Breast epithelium (tissue), 3 donors: ENCODE measurements around the gene LNPK.

Source experiments
- POLR2A ChIP-seq: fragments of 450-650 bp; IDR thresholded peaks from one replicate; pipeline ENCODE4 v1.6.1; 2016; ENCODE audit warnings: antibody characterized with exemption, mild to moderate bottlenecking, moderate library complexity
- TF ChIP-seq, protein P1 (sequence below), 3 donors: fragments of 450-650 bp; IDR thresholded peaks; one replicate each; pipeline ENCODE4 v1.5.1; 2016 to 2017; ENCODE audit warnings: antibody characterized with exemption in 3 of 3, mild to moderate bottlenecking in 3 of 3, moderate library complexity in 3 of 3

DNA sequence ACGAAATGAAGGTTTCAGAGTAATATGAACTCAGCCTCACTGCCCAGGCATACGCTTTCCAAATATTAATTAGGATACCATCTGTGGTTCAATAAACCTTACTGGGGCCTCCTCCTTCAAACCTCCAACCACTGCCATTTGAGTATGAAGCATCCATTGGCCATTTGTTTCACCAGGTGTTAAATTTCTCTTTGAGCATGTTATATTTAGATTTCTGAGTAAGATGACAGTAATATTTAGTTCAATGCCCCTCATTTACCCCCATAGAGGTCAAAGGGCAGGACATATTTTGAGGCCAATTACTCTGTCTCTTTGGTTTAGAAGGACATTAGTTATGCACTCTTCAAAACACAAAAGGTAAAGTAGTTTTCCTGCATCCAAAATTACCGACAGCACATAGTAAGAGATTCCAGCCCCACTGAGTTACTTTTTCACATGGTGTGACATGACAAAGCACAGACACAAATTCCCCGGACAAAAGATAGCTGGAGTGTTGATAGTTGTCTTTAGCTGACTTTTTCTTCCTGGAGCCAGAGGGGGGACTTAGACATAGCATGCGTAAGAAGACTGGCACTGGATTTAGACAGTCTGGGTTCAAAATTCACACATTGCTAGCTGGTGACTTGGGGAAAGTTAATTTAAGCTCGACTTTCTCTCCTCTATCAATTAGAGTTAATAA, 33.1 kb upstream of the LNPK start:
- TF ChIP-seq, protein P1, sequence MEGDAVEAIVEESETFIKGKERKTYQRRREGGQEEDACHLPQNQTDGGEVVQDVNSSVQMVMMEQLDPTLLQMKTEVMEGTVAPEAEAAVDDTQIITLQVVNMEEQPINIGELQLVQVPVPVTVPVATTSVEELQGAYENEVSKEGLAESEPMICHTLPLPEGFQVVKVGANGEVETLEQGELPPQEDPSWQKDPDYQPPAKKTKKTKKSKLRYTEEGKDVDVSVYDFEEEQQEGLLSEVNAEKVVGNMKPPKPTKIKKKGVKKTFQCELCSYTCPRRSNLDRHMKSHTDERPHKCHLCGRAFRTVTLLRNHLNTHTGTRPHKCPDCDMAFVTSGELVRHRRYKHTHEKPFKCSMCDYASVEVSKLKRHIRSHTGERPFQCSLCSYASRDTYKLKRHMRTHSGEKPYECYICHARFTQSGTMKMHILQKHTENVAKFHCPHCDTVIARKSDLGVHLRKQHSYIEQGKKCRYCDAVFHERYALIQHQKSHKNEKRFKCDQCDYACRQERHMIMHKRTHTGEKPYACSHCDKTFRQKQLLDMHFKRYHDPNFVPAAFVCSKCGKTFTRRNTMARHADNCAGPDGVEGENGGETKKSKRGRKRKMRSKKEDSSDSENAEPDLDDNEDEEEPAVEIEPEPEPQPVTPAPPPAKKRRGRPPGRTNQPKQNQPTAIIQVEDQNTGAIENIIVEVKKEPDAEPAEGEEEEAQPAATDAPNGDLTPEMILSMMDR (IDR thresholded peaks at IDR 0.05) = no peak
- no peak for TF ChIP-seq POLR2A
